Dermis microvascular lymphatic vessel endothelial cell (primary cell): ENCODE results near the gene IPCEF1. TPM values are rescaled to one million over a fixed set of nuclear protein-coding genes. Genes with fewer than 3 reads are reported as not detected.

Experiments
- DNase-seq, 2 donors: peaks; one replicate each; pipeline versions ENCODE4 v3.0.0 to v3.0.0-alpha.2; 2010; ENCODE audit warnings: low read depth in 2 of 2
- total RNA-seq: library from RNA; depleted of rRNA; stranded (reverse); fragments of >200 nt; gene quantifications from 2 replicates; pipeline ENCODE4 v1.2.1, GENCODE V29; 2014

Gene IPCEF1
- total RNA-seq, 1 donor from 2014 or later = 3.2 TPM

DNA sequence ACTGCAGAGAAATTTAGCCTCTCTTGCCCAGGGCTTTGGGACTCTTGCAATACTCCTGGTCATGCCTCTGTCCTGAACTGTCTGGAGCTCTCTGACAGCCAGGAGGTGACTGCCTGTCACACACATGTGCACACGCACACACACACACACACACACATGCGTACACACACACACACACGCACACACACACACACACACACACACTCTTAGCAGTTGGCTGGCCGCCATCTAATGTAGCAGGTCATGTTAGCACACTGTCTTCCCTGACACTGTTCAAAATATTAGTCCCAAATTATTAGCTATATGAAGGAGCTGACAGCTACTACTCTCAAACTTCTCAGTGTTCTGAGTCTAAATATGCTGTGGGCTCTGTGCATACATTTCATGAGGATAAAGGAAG is 60.9 kb downstream of the IPCEF1 start:
- DNase-seq = no peak

DNA sequence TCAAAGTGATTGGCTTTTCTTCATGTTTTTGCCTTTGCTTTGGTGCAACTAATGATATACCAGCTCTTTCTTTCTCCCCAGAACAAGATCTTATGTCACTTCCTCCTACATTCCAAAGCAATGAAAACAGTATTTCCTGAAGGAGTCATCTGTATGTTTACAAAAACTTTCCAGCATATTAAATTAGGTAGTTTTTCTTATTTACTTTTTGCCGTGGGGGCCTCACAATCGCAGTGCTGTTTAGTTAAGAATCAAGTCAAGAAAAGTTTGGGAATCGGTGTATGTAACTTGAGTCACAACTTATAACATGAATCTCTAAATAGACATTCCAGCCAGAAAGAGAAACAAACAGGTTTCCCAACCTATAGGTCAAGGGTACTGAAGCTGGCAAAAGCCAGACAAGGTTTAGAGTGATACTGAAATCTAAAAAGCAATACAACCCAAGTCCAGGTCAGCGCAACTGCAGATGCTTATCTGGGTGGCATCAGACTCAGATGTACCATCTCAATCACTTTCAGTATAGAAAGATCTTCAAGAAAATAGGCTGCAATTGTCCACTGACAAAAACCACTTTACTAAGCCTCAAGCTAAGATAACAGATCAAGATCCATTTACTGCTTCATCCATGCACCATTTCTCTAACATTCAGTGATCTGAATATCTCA is 63.6 kb downstream of the IPCEF1 start:
- DNase-seq = peak in 1 of 2 donors; percentile 75

- DNase-seq = no peak
These were observed 64.5 kb downstream of the IPCEF1 start for GRCh38 chr6:154292066-154292465.

- DNase-seq = no peak
These were observed 66.6 kb downstream of the IPCEF1 start for GRCh38 chr6:154289818-154290508.

DNA sequence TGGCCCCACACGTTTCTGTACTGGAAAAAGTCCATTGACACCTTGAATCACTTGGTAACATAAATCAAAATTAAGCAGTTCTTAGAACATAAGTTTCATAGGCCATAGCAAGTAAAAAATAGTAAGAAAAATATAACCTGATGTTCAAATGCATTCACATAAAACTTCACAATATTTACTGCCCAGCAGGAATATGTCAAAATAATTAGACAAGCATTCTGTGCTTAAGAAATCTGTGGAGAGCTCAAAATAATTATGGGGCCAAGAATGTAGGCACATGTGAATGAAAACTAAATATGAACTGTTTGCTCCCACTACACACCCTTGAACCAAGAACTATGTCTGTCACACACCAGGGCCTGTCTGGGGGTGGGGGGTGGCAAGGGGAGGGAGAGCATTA is 70.8 kb downstream of the IPCEF1 start:
- no peak for DNase-seq

DNA sequence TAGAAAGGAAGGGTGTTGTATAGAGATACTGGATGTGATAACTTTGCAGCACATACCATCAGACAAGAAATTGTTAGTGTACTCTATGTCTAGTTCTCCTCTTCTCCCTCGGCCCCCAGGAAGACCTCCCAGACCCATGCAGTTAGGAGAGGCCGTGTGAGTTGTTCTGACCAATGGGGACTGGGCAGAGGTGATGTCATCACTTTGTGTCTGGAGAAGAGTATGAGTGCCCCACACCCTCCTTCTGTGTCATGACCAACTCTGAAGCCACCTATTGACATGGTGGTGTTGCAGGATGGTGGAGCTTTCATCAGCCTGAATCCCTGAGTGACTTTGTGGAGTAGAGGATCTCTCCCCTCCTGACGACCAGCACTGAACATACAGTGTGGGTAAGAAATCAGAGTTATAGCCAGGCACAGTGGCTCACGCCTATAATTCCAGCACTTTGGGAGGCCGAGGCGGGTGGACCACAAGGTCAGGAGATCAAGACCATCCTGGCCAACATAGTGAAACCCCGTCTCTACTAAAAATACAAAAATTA is 72.2 kb downstream of the IPCEF1 start:
- DNase-seq = no peak

DNA sequence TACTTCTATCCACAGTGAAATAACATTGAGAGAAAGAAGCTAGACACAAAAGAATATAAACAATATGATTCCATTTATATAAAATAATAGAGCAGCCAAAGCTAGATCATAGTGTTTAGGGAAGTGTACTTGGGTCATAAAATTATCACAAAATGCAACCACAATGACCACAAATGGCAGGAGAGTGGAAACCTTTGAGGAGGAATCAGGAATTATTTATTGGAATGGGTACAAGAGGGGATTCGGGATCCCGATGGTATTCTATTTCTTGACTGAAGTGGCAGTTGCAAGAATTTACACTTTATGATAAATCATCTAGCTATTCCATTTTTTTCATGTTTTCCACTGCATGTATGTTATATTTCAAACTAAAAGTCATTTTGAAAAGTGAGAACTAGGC is 76.1 kb downstream of the IPCEF1 start:
- no peak for DNase-seq

- no peak for DNase-seq
These were observed 79.0 kb downstream of the IPCEF1 start for GRCh38 chr6:154277629-154278017.

- DNase-seq = peak; percentile 53 to 59
These were observed 79.6 kb downstream of the IPCEF1 start for GRCh38 chr6:154276810-154277628.

DNA sequence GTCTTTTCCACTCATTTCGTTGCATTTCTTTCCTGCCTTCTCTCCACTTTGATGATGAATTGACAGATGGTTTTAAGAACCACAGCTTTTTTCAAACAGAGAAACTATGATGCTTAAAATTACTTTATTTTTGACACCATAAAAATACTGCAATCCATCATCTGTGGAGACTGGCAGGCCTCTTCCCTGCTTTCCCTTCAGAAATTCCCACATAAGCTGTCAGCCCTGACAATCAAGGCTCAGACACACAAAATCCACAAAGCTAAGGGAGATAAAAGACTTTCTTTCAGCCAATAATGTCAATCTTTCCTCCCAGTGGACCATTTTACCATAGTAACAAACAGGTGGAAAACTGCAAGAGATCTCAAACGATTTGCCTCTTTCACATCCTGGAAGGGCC is 82.4 kb downstream of the IPCEF1 start:
- no peak for DNase-seq

GRCh38 chr6:154268486-154268885 is 88.1 kb downstream of the IPCEF1 start:
- DNase-seq = no peak

DNA sequence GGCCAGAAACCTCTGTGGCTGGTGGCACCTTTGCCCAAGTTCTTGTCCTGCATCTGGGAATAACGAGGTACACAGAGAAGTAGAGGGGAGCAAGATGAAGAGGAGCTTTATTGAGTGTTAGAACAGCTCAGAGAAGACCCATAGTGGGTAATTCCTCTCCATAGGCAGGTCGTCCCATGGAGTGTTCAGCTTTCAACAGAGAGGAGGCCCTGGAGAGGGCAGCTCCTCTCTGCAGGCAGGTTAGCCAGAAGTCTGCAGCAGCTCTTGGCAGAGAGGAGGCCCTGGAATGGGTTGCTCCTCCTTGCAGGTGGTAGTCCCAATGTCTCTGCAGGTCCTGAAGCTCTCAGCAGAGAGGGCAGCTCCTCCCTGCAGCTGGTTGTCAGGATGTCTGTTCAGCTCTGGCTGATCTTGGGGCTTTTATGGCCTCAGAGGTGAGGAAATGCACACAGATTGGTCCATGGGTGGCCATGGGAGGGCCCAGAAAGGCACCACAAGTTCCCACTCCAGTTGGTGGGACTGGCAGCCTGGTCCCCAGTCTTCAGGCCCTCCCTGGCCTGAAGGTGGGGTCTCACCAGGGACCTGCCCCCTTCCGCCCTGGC is 89.0 kb downstream of the IPCEF1 start:
- no peak for DNase-seq

DNA sequence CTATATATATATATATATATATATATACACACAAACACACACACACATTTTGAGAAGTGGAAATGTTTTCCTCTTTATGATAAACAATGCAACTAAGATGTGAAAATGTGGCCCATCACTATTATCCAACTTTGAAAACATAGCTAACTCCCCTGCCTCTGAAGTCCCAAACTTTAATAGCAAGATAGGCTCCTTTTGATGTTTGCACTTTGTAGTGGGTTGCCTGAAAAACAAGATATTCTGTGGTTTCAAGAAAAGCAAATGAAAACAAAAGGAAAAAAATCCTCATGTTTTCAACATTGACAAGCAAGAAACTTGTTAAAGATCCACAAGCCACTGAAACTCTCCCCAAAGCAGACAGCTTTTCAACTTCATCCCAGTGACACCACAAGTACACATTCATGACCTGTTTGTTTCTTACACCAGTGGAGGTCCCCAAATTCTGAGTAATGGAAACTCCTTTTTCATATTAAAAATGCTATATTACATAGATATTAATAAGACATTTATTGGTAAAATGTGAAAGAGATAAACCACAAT is 90.0 kb downstream of the IPCEF1 start:
- DNase-seq = no peak

DNA sequence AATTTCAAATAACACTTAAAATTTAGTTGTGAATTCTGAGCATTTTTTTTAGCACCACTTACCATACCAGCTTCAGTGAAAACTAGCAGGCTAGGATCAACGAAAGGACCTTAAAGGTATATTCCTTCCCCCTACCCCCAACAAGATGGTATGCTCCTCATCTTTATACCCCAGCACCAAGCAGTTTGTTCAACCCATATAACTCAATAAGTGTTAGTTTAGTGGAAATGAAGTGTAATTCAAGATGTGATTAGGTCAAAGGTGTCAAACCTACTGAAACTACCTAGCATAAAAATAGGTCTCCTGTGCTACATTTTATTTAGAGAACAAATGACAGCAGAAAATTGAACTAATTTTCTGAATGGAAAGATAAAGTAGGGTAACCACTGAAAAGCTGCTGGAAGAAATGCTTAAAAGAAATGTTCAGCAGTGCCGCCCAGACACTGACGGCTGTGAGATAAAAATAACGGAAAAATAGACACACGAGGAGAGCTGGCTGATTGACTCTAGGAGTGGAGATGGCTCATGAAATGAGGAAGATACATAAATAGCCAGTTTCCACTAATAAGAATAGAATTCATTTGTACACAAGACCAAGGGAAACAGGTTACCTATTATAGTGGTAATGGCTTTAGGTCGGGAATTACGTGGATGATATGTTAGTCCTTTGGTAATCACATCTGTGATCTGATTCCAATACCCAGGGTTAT is 94.8 kb downstream of the IPCEF1 start:
- DNase-seq = no peak

GRCh38 chr6:154258064-154258757 is 98.4 kb downstream of the IPCEF1 start:
- no peak for DNase-seq

DNA sequence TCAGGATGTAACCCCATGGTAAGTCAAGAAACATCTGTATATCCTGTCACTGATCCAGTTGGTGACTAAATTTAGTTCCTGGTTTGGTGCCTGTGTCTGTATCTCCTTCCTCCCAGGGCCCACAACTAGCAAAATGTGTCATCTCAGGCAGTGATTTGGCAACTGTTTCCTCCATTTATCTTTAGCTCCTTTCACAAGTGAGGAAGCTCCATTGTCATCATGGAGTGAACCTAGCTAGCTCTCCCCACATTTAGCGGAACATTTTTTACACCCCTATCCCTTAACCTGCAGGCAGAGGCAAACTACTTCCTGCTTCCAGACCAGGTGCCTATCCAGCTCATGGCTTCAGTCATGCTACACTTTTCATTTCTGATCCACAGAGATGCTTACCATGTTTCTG is 99.5 kb downstream of the IPCEF1 start:
- DNase-seq = peak; percentile 32 to 86

DNA sequence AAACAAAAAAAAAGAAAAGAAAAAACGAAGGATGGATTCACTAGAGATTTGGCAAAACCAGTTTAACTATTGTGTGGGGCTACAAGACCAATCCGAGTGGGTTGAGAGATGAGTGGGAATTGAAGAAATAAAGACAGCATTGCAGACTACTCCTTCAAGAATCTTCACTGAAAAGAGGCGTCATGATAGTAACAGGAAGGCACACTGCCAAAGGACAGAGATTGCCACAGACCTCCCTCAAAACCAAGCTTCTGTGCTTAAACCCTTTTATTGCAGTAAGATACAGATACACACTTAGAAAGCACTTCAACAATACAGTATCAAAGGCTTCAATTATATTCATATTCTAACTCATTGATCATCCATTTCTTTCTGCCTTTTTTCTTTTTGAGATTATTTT is 103.9 kb downstream of the IPCEF1 start:
- no peak for DNase-seq

GRCh38 chr6:154251116-154251515 is 105.5 kb downstream of the IPCEF1 start:
- peak in 1 of 2 donors; percentile 18 for DNase-seq

GRCh38 chr6:154249499-154250298 is 106.9 kb downstream of the IPCEF1 start:
- DNase-seq = no peak
